ENCODE data around the gene NAT9.

DNA sequence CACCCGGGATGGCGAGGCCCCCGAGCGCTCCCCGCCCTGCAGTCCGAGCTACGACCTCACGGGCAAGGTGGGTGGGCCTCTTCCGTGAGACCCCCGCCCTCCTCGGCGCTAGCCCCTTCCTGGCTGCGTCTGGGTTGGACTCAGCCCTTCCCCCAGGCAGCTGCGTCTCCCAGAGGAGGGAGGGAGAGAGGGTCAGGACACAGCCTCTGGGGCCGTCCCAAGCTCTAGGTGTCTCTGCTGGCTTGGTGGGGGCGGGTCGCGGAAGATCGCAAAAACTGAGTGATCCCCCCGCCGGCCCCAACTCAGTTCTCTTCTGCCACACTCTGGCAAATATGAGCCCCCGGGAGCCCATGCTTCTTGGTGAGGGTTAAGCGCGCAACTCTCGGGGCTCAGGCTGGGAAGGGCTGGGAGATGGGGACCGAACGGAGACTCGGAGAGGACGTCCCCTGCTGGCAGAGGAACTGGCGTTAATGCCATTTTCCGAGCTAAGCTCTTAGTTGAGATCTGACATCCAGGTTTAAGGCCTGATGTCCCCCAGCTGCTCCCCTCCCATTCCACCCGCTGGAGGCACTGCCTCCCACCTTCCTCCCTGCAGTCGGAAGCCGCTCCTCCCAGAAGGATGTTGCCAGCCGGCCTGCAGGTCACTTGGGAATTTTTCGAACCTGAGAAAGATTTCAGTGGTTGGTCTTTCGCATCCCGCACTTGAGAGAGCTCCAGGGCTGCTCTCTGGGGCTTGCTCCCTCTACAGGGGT is 38.7 kb downstream of the NAT9 start:
- TF ChIP-seq, protein P1, sequence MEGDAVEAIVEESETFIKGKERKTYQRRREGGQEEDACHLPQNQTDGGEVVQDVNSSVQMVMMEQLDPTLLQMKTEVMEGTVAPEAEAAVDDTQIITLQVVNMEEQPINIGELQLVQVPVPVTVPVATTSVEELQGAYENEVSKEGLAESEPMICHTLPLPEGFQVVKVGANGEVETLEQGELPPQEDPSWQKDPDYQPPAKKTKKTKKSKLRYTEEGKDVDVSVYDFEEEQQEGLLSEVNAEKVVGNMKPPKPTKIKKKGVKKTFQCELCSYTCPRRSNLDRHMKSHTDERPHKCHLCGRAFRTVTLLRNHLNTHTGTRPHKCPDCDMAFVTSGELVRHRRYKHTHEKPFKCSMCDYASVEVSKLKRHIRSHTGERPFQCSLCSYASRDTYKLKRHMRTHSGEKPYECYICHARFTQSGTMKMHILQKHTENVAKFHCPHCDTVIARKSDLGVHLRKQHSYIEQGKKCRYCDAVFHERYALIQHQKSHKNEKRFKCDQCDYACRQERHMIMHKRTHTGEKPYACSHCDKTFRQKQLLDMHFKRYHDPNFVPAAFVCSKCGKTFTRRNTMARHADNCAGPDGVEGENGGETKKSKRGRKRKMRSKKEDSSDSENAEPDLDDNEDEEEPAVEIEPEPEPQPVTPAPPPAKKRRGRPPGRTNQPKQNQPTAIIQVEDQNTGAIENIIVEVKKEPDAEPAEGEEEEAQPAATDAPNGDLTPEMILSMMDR (conservative IDR thresholded peaks at IDR 0.05): no peak
- no peak for TF ChIP-seq ZFX (IDR thresholded peaks at IDR 0.05)
